Glutamatergic neuron (in vitro differentiated cells): ENCODE data around the gene DDOST. TPM values are rescaled to one million over a fixed set of nuclear protein-coding genes. Genes with fewer than 3 reads are reported as not detected.

Source experiments
- DNase-seq: peaks from one replicate; pipeline ENCODE4 v3.0.0; 2022
- H3K27ac Mint-ChIP-seq: one replicate; pipeline ENCODE4 v1.8.0; 2020; ENCODE audit warnings: mild to moderate bottlenecking, mixed read lengths, inconsistent platforms; ENCODE audit not compliant: unreplicated experiment
- H3K27me3 Mint-ChIP-seq: one replicate; pipeline ENCODE4 v1.8.0; 2020; ENCODE audit warnings: mild to moderate bottlenecking, moderate library complexity, mixed read lengths, inconsistent platforms; ENCODE audit not compliant: unreplicated experiment
- H3K36me3 Mint-ChIP-seq: one replicate; pipeline ENCODE4 v1.8.0; 2020; ENCODE audit warnings: mild to moderate bottlenecking, mixed read lengths, inconsistent platforms; ENCODE audit not compliant: unreplicated experiment
- H3K4me1 Mint-ChIP-seq: one replicate; pipeline ENCODE4 v1.8.0; 2020; ENCODE audit warnings: mild to moderate bottlenecking, low read depth, mixed read lengths, inconsistent platforms; ENCODE audit not compliant: unreplicated experiment
- H3K4me3 Mint-ChIP-seq: one replicate; pipeline ENCODE4 v1.8.0; 2020; ENCODE audit warnings: mild to moderate bottlenecking, mixed read lengths, inconsistent platforms; ENCODE audit not compliant: unreplicated experiment
- H3K9me3 Mint-ChIP-seq: one replicate; pipeline ENCODE4 v1.8.0; 2020; ENCODE audit warnings: mild to moderate bottlenecking, moderate library complexity, mixed read lengths, inconsistent platforms; ENCODE audit not compliant: unreplicated experiment
- total RNA-seq: library from RNA; stranded (reverse); fragmentation: NEBNext Ultra II Directional; extraction: Animal tissue kit (Norgen Biotek cat#: 25700); gene quantifications from one replicate; pipeline ENCODE4 v1.2.1, GENCODE V29; 2021; ENCODE audit not compliant: unreplicated experiment
- TF ChIP-seq, protein P1 (sequence below): fragments of 200-600 bp; sonication (generic); IDR thresholded peaks from one replicate; pipeline ENCODE4 v1.5.0; 2021; ENCODE audit not compliant: partially characterized antibody, unreplicated experiment

The DDOST gene
- total RNA-seq, 1 donor from 2014 or later = 126 TPM

DNA sequence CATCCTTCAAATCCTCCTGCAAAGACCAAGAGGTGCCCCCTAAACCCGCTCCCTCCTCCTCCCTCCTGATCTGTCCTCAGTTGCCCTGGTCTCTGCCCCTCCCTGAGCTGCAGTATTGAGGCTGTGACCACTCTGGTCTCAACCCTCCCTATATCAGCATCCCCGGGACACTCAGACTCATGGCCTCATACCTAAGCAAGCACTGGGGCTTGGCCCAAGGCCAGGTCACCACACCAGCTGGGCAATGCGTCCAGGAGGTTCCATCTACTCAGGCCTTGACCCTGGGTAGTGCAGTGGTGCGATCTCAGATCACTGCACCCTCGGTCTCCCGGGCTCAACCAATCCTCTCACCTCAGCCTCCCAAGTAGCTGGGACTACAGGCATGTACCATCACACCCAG lies 46.9 kb upstream of the DDOST start:
- TF ChIP-seq, protein P1, sequence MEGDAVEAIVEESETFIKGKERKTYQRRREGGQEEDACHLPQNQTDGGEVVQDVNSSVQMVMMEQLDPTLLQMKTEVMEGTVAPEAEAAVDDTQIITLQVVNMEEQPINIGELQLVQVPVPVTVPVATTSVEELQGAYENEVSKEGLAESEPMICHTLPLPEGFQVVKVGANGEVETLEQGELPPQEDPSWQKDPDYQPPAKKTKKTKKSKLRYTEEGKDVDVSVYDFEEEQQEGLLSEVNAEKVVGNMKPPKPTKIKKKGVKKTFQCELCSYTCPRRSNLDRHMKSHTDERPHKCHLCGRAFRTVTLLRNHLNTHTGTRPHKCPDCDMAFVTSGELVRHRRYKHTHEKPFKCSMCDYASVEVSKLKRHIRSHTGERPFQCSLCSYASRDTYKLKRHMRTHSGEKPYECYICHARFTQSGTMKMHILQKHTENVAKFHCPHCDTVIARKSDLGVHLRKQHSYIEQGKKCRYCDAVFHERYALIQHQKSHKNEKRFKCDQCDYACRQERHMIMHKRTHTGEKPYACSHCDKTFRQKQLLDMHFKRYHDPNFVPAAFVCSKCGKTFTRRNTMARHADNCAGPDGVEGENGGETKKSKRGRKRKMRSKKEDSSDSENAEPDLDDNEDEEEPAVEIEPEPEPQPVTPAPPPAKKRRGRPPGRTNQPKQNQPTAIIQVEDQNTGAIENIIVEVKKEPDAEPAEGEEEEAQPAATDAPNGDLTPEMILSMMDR = no peak
- Mint-ChIP-seq H3K4me3 (no peak overlapping the region), H3K4me1 (peaks cover 29% of the 10 kb centered on the region), H3K27ac (no peak overlapping the region), H3K9me3 (peaks cover 25% of the 10 kb centered on the region), H3K36me3 (no peaks in the 10 kb centered on the region), H3K27me3 (peaks cover 24% of the 10 kb centered on the region)
- DNase-seq = no peak

DNA sequence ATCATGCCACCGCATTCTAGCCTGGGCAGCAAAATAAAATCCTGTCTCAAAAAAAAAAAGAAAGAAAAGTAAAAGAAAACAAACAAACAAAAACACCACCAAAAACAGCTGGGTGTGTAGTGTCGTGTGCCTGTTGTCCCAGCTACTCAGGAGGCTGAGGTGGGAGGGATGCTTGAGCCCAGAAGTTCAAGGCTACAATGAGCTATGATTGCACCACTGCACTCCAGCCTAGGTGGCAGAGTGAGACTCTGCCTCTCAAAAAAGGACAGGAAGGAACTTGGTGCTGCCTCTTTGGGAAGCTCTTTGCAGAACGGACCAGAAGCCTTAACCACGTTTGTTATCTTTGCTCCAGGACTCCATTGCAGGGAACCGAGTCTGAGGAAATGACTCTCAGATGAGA lies 45.7 kb upstream of the DDOST start:
- H3K4me3 Mint-ChIP-seq = no peak overlapping the region

DNA sequence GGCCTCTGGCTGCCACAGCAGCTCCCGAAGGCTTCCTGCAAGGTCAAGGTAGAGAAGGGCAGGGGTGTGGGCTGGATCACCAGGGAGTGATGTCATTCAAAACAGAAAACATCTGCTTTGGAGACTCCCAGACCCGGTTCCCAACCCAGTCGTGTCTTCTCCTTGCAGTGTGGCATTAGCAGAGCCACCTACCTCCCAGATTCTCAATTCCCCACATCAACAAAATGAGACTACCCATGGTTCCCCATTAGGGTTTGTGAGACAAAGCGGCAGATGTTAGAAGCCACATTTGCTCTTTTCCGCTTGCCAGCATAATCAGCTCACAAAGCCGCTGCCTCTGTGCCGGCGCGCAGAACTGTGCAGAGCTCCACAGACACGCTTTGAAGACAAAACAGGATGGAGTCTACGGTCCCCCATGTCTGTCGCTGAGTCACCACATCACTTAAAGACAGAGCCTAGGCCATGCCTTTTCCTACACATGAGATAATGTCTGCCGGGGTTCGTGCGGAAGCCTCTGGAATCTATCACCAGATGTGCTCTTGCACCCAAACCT lies 44.1 kb upstream of the DDOST start:
- peaks cover 17% of the 10 kb centered on the region for H3K9me3 Mint-ChIP-seq
- peaks cover 14% of the 10 kb centered on the region for H3K27me3 Mint-ChIP-seq
- H3K36me3 Mint-ChIP-seq = no peaks in the 10 kb centered on the region
- no peak overlapping the region for H3K4me3 Mint-ChIP-seq
- TF ChIP-seq, protein P1 = no peak
- H3K4me1 Mint-ChIP-seq = peaks cover 20% of the 10 kb centered on the region
- DNase-seq = no peak
- H3K27ac Mint-ChIP-seq = peak overlapping the region; percentile 82

More for the DNA sequence above, 45.7 kb upstream of the DDOST start:
- Mint-ChIP-seq H3K4me1 (peaks cover 30% of the 10 kb centered on the region), H3K36me3 (no peaks in the 10 kb centered on the region), H3K27me3 (peaks cover 22% of the 10 kb centered on the region), H3K9me3 (peaks cover 27% of the 10 kb centered on the region), H3K27ac (no peak overlapping the region)
- TF ChIP-seq, protein P1 = no peak
- no peak for DNase-seq

DNA sequence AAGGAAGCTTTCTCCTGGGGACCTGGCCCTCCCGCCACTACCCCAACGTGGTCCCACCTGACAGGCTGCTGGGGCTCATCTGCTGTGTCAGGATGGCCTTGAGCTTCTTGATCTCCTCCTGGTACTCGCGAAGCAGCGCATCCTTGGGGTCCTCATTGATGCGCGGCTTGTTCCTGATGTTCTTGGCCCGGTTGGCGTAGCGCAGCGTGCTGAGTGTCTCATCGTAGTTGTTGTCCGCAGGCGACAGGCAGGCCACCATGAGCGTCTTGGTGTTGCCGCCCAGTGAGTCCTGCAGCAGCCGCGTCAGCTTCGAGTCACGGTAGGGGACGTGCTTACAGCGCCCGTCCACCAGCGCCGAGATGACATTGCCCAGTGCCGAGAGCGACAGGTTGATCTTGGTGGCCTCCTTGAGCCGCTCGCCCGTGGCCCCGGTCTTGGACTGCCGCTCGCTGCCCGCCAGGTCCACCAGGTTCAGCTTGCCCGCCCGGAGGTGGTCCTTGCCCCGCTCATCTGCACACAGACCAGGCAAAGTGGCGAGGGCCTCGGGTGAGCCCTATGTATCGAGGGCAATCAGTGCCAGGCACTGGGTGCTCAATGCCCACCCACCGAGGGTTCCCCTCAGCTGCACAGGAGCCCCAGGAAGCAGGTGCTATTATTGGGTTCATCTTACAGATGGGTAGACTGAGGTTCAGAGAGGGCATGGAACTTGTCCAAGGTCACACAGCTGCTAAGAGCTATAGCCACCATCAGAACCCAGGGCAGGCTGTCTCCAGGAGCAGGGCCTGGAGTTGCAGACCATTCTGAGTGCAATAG lies 43.4 kb upstream of the DDOST start:
- no peaks in the 10 kb centered on the region for H3K36me3 Mint-ChIP-seq
- H3K27me3 Mint-ChIP-seq = peaks cover 16% of the 10 kb centered on the region
- DNase-seq = no peak
- peaks cover 18% of the 10 kb centered on the region for H3K9me3 Mint-ChIP-seq
- TF ChIP-seq, protein P1 = no peak
- H3K4me3 Mint-ChIP-seq = no peak overlapping the region
- peaks cover 20% of the 10 kb centered on the region for H3K4me1 Mint-ChIP-seq
- peak overlapping the region; percentile 46 for H3K27ac Mint-ChIP-seq
